HG02588 (cell line): ENCODE results near the gene DCLK2.

ENCODE experiments used
- ATAC-seq: cut with Tn5 transposase; IDR thresholded peaks from one replicate; pipeline ENCODE4 v1.9.1; 2021; ENCODE audit warnings: mild to moderate bottlenecking, moderate library complexity; ENCODE audit not compliant: unreplicated experiment

Gene DCLK2

GRCh38 chr4:150078041-150078578 lies at the start of gene DCLK2:
Gene DCLK2, plus strand, starts transcription at chr4:150078445. Its CDS starts 583 bp downstream, at chr4:150079028.
- no peak for ATAC-seq

GRCh38 chr4:150032541-150032940 lies 45.7 kb upstream of the DCLK2 start:
- ATAC-seq: no peak

GRCh38 chr4:150033081-150033480 lies 45.2 kb upstream of the DCLK2 start:
- no peak for ATAC-seq

- no peak for ATAC-seq
Measured at GRCh38 chr4:150033901-150034300, 44.3 kb upstream of the DCLK2 start.

- ATAC-seq: no peak
Measured at GRCh38 chr4:150037251-150037856, 40.9 kb upstream of the DCLK2 start.

- ATAC-seq: peak; percentile 81
Measured at GRCh38 chr4:150038335-150039076, 39.7 kb upstream of the DCLK2 start.

GRCh38 chr4:150039274-150040127 lies 38.7 kb upstream of the DCLK2 start:
- ATAC-seq: no peak

- ATAC-seq: no peak
Measured at GRCh38 chr4:150044517-150044916, 33.7 kb upstream of the DCLK2 start.

- ATAC-seq: no peak
Measured at GRCh38 chr4:150045410-150045809, 32.8 kb upstream of the DCLK2 start.

GRCh38 chr4:150046728-150047217 lies 31.5 kb upstream of the DCLK2 start:
- no peak for ATAC-seq

- ATAC-seq: no peak
Measured at GRCh38 chr4:150047546-150047945, 30.7 kb upstream of the DCLK2 start.

- no peak for ATAC-seq
Measured at GRCh38 chr4:150049682-150050081, 28.6 kb upstream of the DCLK2 start.

- ATAC-seq: no peak
Measured at GRCh38 chr4:150050566-150050965, 27.7 kb upstream of the DCLK2 start.

- ATAC-seq: no peak
Measured at GRCh38 chr4:150051111-150051510, 27.1 kb upstream of the DCLK2 start.

- ATAC-seq: no peak
Measured at GRCh38 chr4:150055467-150055866, 22.8 kb upstream of the DCLK2 start.

GRCh38 chr4:150056569-150056968 lies 21.7 kb upstream of the DCLK2 start:
- ATAC-seq: no peak

GRCh38 chr4:150061086-150061776 lies 17.0 kb upstream of the DCLK2 start:
- ATAC-seq: no peak

- no peak for ATAC-seq
Measured at GRCh38 chr4:150063128-150063527, 15.1 kb upstream of the DCLK2 start.

GRCh38 chr4:150065740-150066139 lies 12.5 kb upstream of the DCLK2 start:
- ATAC-seq: no peak

GRCh38 chr4:150067859-150068258 lies 10.4 kb upstream of the DCLK2 start:
- ATAC-seq: no peak
